B cell (primary cell): ENCODE measurements around the gene GPR173. TPM values are rescaled to one million over a fixed set of nuclear protein-coding genes. Genes with fewer than 3 reads are reported as not detected.

Experiments used
- ATAC-seq: fragments of 200-7000 bp; cut with Tn5 transposase; one replicate; pipeline ENCODE4 v1.10.0; 2021; ENCODE audit warnings: low read depth, mild to moderate bottlenecking, moderate number of reproducible peaks, moderate library complexity
- CTCF ChIA-PET: fragments of 350-600 bp; sonication (Branson Sonifier 250); formaldehyde crosslinking; loops from one replicate; lab custom pipeline; 2021; ENCODE audit warnings: antibody characterized with exemption, inconsistent platforms; lab: Charles Lee
- POLR2A ChIA-PET: fragments of 350-600 bp; sonication (Branson Sonifier 250); formaldehyde crosslinking; loops from one replicate; lab custom pipeline; 2021; ENCODE audit warnings: antibody characterized with exemption; lab: Charles Lee
- DNase-seq: peaks from one replicate; pipeline ENCODE4 v3.0.0; 2013
- H2AFZ ChIP-seq: 2 replicates; pipeline ENCODE4 v1.6.1; 2012; ENCODE audit warnings: mild to moderate bottlenecking, low read depth, low read length; ENCODE audit not compliant: insufficient read depth, poor library complexity, severe bottlenecking
- H3K27ac ChIP-seq, 2 donors: 1 replicate in 1 of 2; 2 replicates in 1 of 2; pipeline ENCODE4 v1.5.1; 2012 to 2013; ENCODE audit warnings: low read length in 2 of 2, mild to moderate bottlenecking in 2 of 2, moderate library complexity in 1 of 2
- H3K27me3 ChIP-seq, 4 experiments: fragments of 200-600 bp in 1 of 4; sonication (generic) in 1 of 4; replicated peaks in 1 of 4; 1 replicate in 2 of 4; 2 replicates in 2 of 4; pipeline versions ENCODE4 v1.6.1 to v1.7.0; 2013 to 2016; ENCODE audit warnings: low read length in 3 of 4, mild to moderate bottlenecking in 2 of 4, mixed read lengths in 1 of 4, moderate library complexity in 1 of 4; ENCODE audit not compliant: insufficient read depth in 4 of 4, control insufficient read depth in 3 of 4; ENCODE audit errors: control extremely low read depth in 1 of 4
- H3K36me3 ChIP-seq, 2 experiments: replicated peaks in 1 of 2; 1 replicate in 1 of 2; 2 replicates in 1 of 2; pipeline versions ENCODE4 v1.6.1 to v1.7.1; 2013; ENCODE audit warnings: low read length in 1 of 2; ENCODE audit not compliant: insufficient read depth in 2 of 2, control insufficient read depth in 1 of 2; ENCODE audit errors: control extremely low read depth in 1 of 2, extremely low read depth in 1 of 2
- H3K4me1 ChIP-seq, 2 donors: fragments of 200-600 bp in 1 of 2; sonication (generic) in 1 of 2; 1 replicate in 1 of 2; 2 replicates in 1 of 2; pipeline versions ENCODE4 v1.5.1 to v1.6.1; 2013 to 2017; ENCODE audit warnings: low read length in 2 of 2; ENCODE audit not compliant: control insufficient read depth in 2 of 2, insufficient read depth in 2 of 2
- H3K4me2 ChIP-seq: replicated peaks from 2 replicates; pipeline ENCODE3; 2012; ENCODE audit warnings: mild to moderate bottlenecking, low read depth, low read length; ENCODE audit not compliant: poor library complexity, severe bottlenecking
- H3K4me3 ChIP-seq, 5 experiments: fragments of 200-600 bp in 1 of 5; sonication (generic) in 1 of 5; 1 replicate in 3 of 5; 2 replicates in 2 of 5; pipeline versions ENCODE4 v1.5.1 to v1.7.0; 2011 to 2016; ENCODE audit warnings: low read length in 4 of 5, mild to moderate bottlenecking in 4 of 5, low read depth in 2 of 5, control low read depth in 1 of 5, moderate library complexity in 1 of 5; ENCODE audit not compliant: insufficient read depth in 1 of 5; ENCODE audit errors: control extremely low read depth in 1 of 5, extremely low read depth in 1 of 5
- H3K79me2 ChIP-seq: fragments of 200-600 bp; sonication (generic); one replicate; pipeline ENCODE4 v1.6.0; 2016; ENCODE audit warnings: low read length; ENCODE audit not compliant: control insufficient read depth, insufficient read depth
- H3K9ac ChIP-seq: fragments of 200-600 bp; sonication (generic); 2 replicates; pipeline ENCODE4 v1.6.1; 2017; ENCODE audit warnings: mild to moderate bottlenecking, low read length, moderate library complexity
- H3K9me3 ChIP-seq, 3 donors: one replicate each; pipeline versions ENCODE4 v1.6.1 to v1.7.1; 2013; ENCODE audit warnings: low read length in 2 of 3; ENCODE audit not compliant: control insufficient read depth in 2 of 3, insufficient read depth in 1 of 3; ENCODE audit errors: control extremely low read depth in 1 of 3
- H4K20me1 ChIP-seq: 2 replicates; pipeline ENCODE4 v1.6.0; 2012; ENCODE audit warnings: mild to moderate bottlenecking, low read length; ENCODE audit not compliant: insufficient read depth, control insufficient read depth, poor library complexity, severe bottlenecking
- H3K27ac Mint-ChIP-seq: one replicate; pipeline ENCODE4 v1.8.0; 2021; ENCODE audit warnings: mixed read lengths
- H3K27me3 Mint-ChIP-seq: one replicate; pipeline ENCODE4 v1.8.0; 2021; ENCODE audit warnings: mixed read lengths
- H3K4me1 Mint-ChIP-seq: one replicate; pipeline ENCODE4 v1.8.0; 2021; ENCODE audit warnings: mixed read lengths
- H3K4me3 Mint-ChIP-seq: one replicate; pipeline ENCODE4 v1.8.0; 2021; ENCODE audit warnings: mixed read lengths
- H3K9me3 Mint-ChIP-seq: one replicate; pipeline ENCODE4 v1.8.0; 2022; ENCODE audit warnings: mixed read lengths; ENCODE audit not compliant: insufficient read depth
- CTCF ChIP-seq: fragments of 200-600 bp; IDR thresholded peaks from one replicate; pipeline ENCODE4 v1.8.0; 2022; ENCODE audit warnings: antibody characterized with exemption, mild to moderate bottlenecking
- EZH2 ChIP-seq: IDR thresholded peaks from 2 replicates; pipeline ENCODE4 v1.6.1; 2012; ENCODE audit warnings: borderline replicate concordance, low read depth, mild to moderate bottlenecking, moderate library complexity, low read length; ENCODE audit not compliant: insufficient read depth, poor library complexity, severe bottlenecking
- WGBS: methylation state at CpG from one replicate; pipeline ENCODE4 v1.1.5; 2013; ENCODE audit warnings: missing lambda C conversion rate; ENCODE audit not compliant: insufficient coverage; 5-methylcytosine and 5-hydroxymethylcytosine counted together
- intact Hi-C: fragments of 100-400 bp; cut with micrococcal nuclease; formaldehyde crosslinking; loops from one replicate; pipeline ENCODE4 v1.10.0; 2022
- polyA plus RNA-seq: library from polyadenylated mRNA; depleted of rRNA; stranded (reverse); fragments of >200 nt; gene quantifications from 2 replicates; pipeline ENCODE4 v1.2.3, GENCODE V29; 2012
- total RNA-seq, 2 donors: library from RNA; stranded (reverse); fragments of 120-200 nt in 1 of 2; gene quantifications; 1 replicate in 1 of 2; 2 replicates in 1 of 2; pipeline versions ENCODE4 v1.2.3 to v1.2.4, GENCODE V29; 2013 to 2022

Gene GPR173
- total and polyA plus RNA-seq, 2 donors (not counting 1 experiment from before 2014, with no cell fraction given): 0.12 TPM; not detected in 1

- Histone ChIP-seq H2AFZ (no peak overlapping the region), H3K4me2 (no peak overlapping the region), H3K27me3 (peaks cover 0 to 3% (median 1%) of the 10 kb centered on the region in 4 experiments), H4K20me1 (no peaks in the 10 kb centered on the region), H3K9me3 (no peaks in the 10 kb centered on the region), H3K9ac (no peak overlapping the region), H3K79me2 (no peaks in the 10 kb centered on the region), H3K4me3 (no peak overlapping the region), H3K36me3 (no peaks in the 10 kb centered on the region), H3K4me1 (peaks cover 0 to 3% of the 10 kb centered on the region in 2 donors), H3K27ac (no peak overlapping the region)
- Mint-ChIP-seq H3K4me3 (no peak overlapping the region), H3K27ac (no peak overlapping the region), H3K4me1 (peaks cover 6% of the 10 kb centered on the region), H3K27me3 (peaks cover 9% of the 10 kb centered on the region), H3K9me3 (no peaks in the 10 kb centered on the region)
- DNase-seq (no peak), ATAC-seq (no peak)
- ChIA-PET POLR2A (no interaction called here), CTCF (no interaction called here)
- TF ChIP-seq CTCF (no peak), EZH2 (no peak)
- intact Hi-C loops: no loop called here
- 94% methylated on average over 2 of the region's 5 CpGs for WGBS
These were observed 3.6 kb upstream of the GPR173 start for GRCh38 chrX:53044995-53045394.

- no peak overlapping the region for H3K27ac ChIP-seq
- peaks cover 0 to 3% of the 10 kb centered on the region in 2 donors for H3K4me1 ChIP-seq
- no peaks in the 10 kb centered on the region for H3K9me3 Mint-ChIP-seq
- H3K27me3 Mint-ChIP-seq: peaks cover 2% of the 10 kb centered on the region
- WGBS: no CpG with 5 or more reads among the region's 6 CpGs
- no peak overlapping the region for H2AFZ ChIP-seq
- intact Hi-C loops: no loop called here
- H3K4me3 Mint-ChIP-seq: no peak overlapping the region
- no peaks in the 10 kb centered on the region for H3K9me3 ChIP-seq
- no peak overlapping the region for H3K27ac Mint-ChIP-seq
- TF ChIP-seq CTCF: no peak
- no peak for TF ChIP-seq EZH2
- no peaks in the 10 kb centered on the region for H3K79me2 ChIP-seq
- ChIA-PET POLR2A (no interaction called here), CTCF (no interaction called here)
- no peaks in the 10 kb centered on the region for H4K20me1 ChIP-seq
- H3K4me2 ChIP-seq: no peak overlapping the region
- ATAC-seq: no peak
- H3K27me3 ChIP-seq: peaks cover 0 to 2% (median 0%) of the 10 kb centered on the region in 4 experiments
- H3K9ac ChIP-seq: no peak overlapping the region
- H3K4me1 Mint-ChIP-seq: peaks cover 6% of the 10 kb centered on the region
- H3K4me3 ChIP-seq: no peak overlapping the region
- no peak for DNase-seq
- H3K36me3 ChIP-seq: no peaks in the 10 kb centered on the region
These were observed 1.4 kb upstream of the GPR173 start for GRCh38 chrX:53047228-53047627.
